C4-2B (cell line): ENCODE data around the gene IL1R1.

ENCODE experiments used
- ZFX ChIP-seq: fragments of 450-650 bp; IDR thresholded peaks from 2 replicates; pipeline ENCODE4 v1.6.1; 2017
- TF ChIP-seq, protein P1 (sequence below): fragments of 450-650 bp; conservative IDR thresholded peaks from 2 replicates; pipeline ENCODE4 v1.5.1; 2017; ENCODE audit warnings: mild to moderate bottlenecking

- TF ChIP-seq, protein P1, sequence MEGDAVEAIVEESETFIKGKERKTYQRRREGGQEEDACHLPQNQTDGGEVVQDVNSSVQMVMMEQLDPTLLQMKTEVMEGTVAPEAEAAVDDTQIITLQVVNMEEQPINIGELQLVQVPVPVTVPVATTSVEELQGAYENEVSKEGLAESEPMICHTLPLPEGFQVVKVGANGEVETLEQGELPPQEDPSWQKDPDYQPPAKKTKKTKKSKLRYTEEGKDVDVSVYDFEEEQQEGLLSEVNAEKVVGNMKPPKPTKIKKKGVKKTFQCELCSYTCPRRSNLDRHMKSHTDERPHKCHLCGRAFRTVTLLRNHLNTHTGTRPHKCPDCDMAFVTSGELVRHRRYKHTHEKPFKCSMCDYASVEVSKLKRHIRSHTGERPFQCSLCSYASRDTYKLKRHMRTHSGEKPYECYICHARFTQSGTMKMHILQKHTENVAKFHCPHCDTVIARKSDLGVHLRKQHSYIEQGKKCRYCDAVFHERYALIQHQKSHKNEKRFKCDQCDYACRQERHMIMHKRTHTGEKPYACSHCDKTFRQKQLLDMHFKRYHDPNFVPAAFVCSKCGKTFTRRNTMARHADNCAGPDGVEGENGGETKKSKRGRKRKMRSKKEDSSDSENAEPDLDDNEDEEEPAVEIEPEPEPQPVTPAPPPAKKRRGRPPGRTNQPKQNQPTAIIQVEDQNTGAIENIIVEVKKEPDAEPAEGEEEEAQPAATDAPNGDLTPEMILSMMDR, result no peak
- TF ChIP-seq ZFX, result no peak
Measured at GRCh38 chr2:102191501-102191900, 49.0 kb downstream of the IL1R1 start.
